GM21367 (cell line): Measurements from ENCODE around the gene BACE2.

ENCODE experiments used
- ATAC-seq: cut with Tn5 transposase; IDR thresholded peaks from one replicate; pipeline ENCODE4 v1.9.1; 2021; ENCODE audit not compliant: unreplicated experiment

BACE2 gene

GRCh38 chr21:41147979-41148355 lies 20.0 kb upstream of the BACE2 start:
- no peak for ATAC-seq

GRCh38 chr21:41148798-41149197 lies 19.2 kb upstream of the BACE2 start:
- ATAC-seq: no peak

- no peak for ATAC-seq
Observed at GRCh38 chr21:41149199-41149598, 18.8 kb upstream of the BACE2 start.

GRCh38 chr21:41152147-41152546 lies 15.8 kb upstream of the BACE2 start:
- no peak for ATAC-seq

GRCh38 chr21:41153443-41153842 lies 14.5 kb upstream of the BACE2 start:
- ATAC-seq: no peak

DNA sequence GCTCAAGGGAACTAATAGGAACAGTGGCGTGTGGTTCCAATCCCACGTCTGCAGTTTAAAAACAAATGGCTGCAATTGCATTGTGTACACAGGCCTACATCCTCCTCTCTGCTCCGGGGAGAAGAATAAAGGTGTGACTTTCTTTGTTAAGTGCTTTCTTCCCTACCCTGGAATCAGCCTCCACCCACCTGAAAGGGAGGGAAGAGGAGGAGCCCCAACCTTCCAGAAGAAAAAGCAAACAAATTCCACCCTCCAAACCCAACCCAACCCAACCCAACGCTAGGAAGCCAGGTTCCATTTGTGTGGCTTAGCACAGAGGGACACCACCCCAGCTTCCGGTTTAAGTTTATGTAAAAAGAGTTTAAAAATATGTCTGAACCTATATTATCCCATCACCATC lies 11.8 kb upstream of the BACE2 start:
- ATAC-seq: no peak

- no peak for ATAC-seq
Observed at GRCh38 chr21:41158026-41158425, 9.9 kb upstream of the BACE2 start.

GRCh38 chr21:41160036-41160435 lies 7.9 kb upstream of the BACE2 start:
- ATAC-seq: no peak

DNA sequence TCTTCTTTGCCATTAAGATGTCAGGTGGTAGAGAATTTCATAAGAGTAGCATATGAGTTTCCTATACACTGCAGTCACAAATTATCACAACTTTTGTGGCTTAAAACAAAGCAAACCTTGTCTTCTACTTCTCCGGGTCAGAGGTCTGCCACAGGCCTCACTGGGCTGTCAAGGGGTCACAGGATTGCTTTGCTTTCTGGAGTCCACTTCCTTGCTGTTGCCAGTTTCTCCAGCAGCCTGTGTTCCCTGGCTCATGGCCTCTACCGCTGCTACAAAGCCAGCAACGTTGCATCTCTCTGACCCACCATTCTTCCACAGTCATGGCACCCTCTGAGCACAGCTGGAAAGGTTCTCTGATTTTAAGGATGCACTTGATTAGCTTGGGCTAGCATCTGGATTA lies 6.5 kb upstream of the BACE2 start:
- no peak for ATAC-seq

DNA sequence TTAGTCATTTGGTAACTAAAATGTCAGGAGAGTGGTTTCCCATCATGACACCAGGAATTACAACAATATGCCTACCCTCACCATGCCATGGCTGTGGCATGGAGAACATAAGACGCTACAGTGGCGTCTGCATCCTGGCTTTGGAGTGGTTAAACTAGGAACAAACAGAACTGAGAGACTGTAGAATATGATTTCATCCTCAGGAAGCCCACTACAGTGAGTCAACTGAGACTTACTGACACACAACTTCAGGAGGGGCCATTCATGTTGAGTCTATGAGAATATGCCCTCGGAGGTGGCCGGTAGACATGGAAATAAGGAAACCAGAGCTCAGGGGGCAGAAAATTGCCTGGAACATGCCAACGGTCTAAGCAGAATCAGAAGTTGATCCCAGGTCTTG lies 5.9 kb upstream of the BACE2 start:
- ATAC-seq: no peak

GRCh38 chr21:41163091-41163490 lies 4.9 kb upstream of the BACE2 start:
- no peak for ATAC-seq

GRCh38 chr21:41164052-41164451 lies 3.9 kb upstream of the BACE2 start:
- ATAC-seq: no peak

GRCh38 chr21:41164981-41165655 lies 2.8 kb upstream of the BACE2 start:
- no peak for ATAC-seq

- no peak for ATAC-seq
Observed at GRCh38 chr21:41166884-41167283, 1.1 kb upstream of the BACE2 start.

- ATAC-seq: no peak
Observed at GRCh38 chr21:41168391-41169257, 664 bp downstream of the BACE2 start.

DNA sequence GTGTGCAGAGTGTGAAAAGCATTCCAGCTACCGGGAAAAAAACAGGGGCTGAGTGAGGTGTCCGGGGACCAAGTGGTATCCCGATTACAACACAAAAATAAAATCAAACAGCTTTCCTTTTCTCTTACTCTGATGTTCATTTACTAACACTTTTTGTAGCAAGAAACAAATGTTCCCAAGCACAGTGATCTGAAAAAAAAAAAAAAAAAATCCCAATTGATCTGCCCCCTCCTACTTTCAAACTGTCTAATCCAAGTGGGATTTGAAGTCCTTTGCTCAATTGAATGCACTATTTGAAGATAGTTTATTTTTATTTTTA lies 1.3 kb downstream of the BACE2 start:
- no peak for ATAC-seq

- no peak for ATAC-seq
Observed at GRCh38 chr21:41169701-41170100, 1.7 kb downstream of the BACE2 start.

DNA sequence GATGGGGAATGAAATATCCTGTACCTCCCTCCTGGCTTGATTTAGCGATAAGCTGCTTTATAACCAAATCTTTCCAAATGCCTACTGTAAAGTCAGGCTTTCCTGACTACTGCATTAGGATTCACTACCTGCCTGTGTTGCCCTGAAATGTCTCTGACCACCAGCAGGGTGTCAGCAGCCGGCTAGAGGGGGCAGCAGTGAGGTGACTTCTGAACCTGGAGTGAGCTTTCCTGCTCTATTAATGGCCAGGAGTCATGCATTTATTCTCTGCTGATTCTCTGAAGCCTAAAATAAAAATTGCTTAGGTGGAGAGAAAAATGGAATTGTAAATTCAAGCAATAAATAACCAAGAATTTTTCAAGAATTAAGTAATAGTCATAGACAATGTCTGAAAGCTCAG lies 2.5 kb downstream of the BACE2 start:
- no peak for ATAC-seq

GRCh38 chr21:41170859-41171609 lies 3.1 kb downstream of the BACE2 start:
- ATAC-seq: no peak

DNA sequence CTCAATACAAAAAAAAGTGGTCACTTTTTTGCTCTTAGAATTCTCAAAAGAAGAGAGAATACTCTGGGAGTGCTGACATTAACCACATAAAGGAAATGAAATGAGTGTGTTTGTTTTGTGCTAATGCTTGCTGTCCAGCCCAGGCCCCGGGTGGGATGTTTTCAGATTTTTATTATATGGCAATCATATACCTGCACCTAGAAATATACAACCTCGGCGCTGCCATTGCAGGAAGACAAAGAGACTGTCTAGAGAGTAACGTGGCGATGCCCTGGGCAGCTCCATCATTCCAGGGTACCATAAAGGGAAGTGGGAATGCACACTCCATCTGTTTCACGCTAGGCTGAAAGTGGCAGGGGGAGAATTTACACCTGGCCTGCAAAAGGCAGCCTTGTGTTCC lies 7.1 kb downstream of the BACE2 start:
- no peak for ATAC-seq

GRCh38 chr21:41176846-41177245 lies 8.9 kb downstream of the BACE2 start:
- no peak for ATAC-seq

DNA sequence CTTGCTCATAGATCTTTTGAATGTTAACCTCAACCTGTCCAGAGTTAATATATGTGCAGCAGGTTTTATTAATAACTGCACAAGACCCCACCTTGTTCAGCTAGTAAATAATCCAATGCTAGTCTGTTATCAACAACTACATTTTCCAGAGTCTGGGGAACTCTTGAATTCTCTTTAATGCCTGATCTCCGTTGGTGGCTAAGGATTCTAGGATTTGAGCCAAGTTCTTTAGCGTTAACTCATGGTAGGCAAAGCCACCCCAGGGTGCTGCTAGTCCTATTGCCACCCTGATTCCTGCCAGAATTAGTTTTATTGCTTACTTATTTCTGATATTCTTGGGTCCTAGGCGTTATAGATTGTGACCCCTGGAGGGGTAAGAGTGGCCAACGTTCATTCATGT lies 12.8 kb downstream of the BACE2 start:
- no peak for ATAC-seq
